SK-N-SH (cell line): ENCODE results near the gene GMCL1. TPM values are rescaled to one million over a fixed set of nuclear protein-coding genes. Genes with fewer than 3 reads are reported as not detected.

ENCODE experiments used
- CTCF ChIA-PET: fragments of 300-600, 350-600 bp; formaldehyde crosslinking; extraction: SDS; loops from one replicate; lab custom pipeline; 2021; lab: Yijun Ruan, JAX
- POLR2A ChIA-PET: fragments of 350-600 bp; sonication (Branson Sonifier 250); formaldehyde crosslinking; extraction: SDS; loops from one replicate; lab custom pipeline; 2020; ENCODE audit warnings: antibody characterized with exemption, inconsistent platforms; lab: Yijun Ruan, JAX
- DNase-seq: peaks from one replicate; pipeline ENCODE4 v3.0.0; 2012
- H2AFZ ChIP-seq: fragments of 200-600 bp; sonication (generic); 2 replicates; pipeline ENCODE4 v1.8.1; 2016; ENCODE audit warnings: antibody characterized with exemption, mild to moderate bottlenecking, low read depth
- H3F3A ChIP-seq: fragments of 200-600 bp; sonication (generic); replicated peaks from 2 replicates; pipeline ENCODE3; 2016; ENCODE audit warnings: antibody characterized with exemption, mild to moderate bottlenecking; ENCODE audit not compliant: insufficient read depth
- H3K27ac ChIP-seq, 2 experiments: fragments of 200-500 bp in 1 of 2; fragments of 200-600 bp in 1 of 2; sonication (Bioruptor generic) in 1 of 2; sonication (generic), shearing (Covaris generic) in 1 of 2; 2 replicates each; pipeline versions ENCODE4 v1.5.1 to v1.6.1; 2014 to 2016; ENCODE audit warnings: low read depth in 2 of 2, inconsistent platforms in 1 of 2, low read length in 1 of 2, mild to moderate bottlenecking in 1 of 2, mixed read lengths in 1 of 2
- H3K27me3 ChIP-seq: fragments of 200-600 bp; sonication (generic), shearing (Covaris generic); 2 replicates; pipeline ENCODE4 v1.6.1; 2016; ENCODE audit warnings: mixed run types; ENCODE audit not compliant: insufficient read depth
- H3K36me3 ChIP-seq, 2 experiments: fragments of 200-500 bp in 1 of 2; fragments of 200-600 bp in 1 of 2; sonication (Bioruptor generic) in 1 of 2; sonication (generic) in 1 of 2; replicated peaks in 1 of 2; 2 replicates each; pipeline versions ENCODE3 to v1.5.1; 2014 to 2016; ENCODE audit warnings: low read length in 1 of 2, mild to moderate bottlenecking in 1 of 2; ENCODE audit not compliant: insufficient read depth in 2 of 2, control insufficient read depth in 1 of 2
- H3K4me1 ChIP-seq, 2 experiments: fragments of 200-500 bp in 1 of 2; fragments of 200-600 bp in 1 of 2; sonication (Bioruptor generic) in 1 of 2; sonication (generic), shearing (Covaris generic) in 1 of 2; 2 replicates each; pipeline versions ENCODE4 v1.5.1 to v1.6.1; 2014 to 2016; ENCODE audit warnings: low read depth in 1 of 2, low read length in 1 of 2, mixed run types in 1 of 2; ENCODE audit not compliant: insufficient read depth in 2 of 2, control insufficient read depth in 1 of 2
- H3K4me2 ChIP-seq: fragments of 200-600 bp; sonication (generic), shearing (Covaris generic); 2 replicates; pipeline ENCODE4 v1.6.1; 2017; ENCODE audit warnings: mixed run types
- H3K4me3 ChIP-seq, 2 experiments: fragments of 200-500 bp in 1 of 2; fragments of 200-600 bp in 1 of 2; sonication (Bioruptor generic) in 1 of 2; sonication (generic), shearing (Covaris generic) in 1 of 2; 2 replicates each; pipeline versions ENCODE4 v1.5.1 to v1.8.1; 2014 to 2016; ENCODE audit warnings: low read depth in 2 of 2, inconsistent platforms in 1 of 2, low read length in 1 of 2, mild to moderate bottlenecking in 1 of 2, mixed read lengths in 1 of 2, moderate library complexity in 1 of 2
- H3K79me2 ChIP-seq: fragments of 200-600 bp; sonication (generic); 2 replicates; pipeline ENCODE4 v1.8.1; 2017; ENCODE audit warnings: mild to moderate bottlenecking; ENCODE audit not compliant: insufficient read depth
- H3K9ac ChIP-seq: fragments of 200-600 bp; sonication (generic); 2 replicates; pipeline ENCODE4 v1.6.1; 2017; ENCODE audit warnings: mixed run types
- H3K9me2 ChIP-seq: fragments of 200-600 bp; sonication (generic); 2 replicates; pipeline ENCODE4 v1.6.1; 2017; ENCODE audit warnings: mixed run types
- H3K9me3 ChIP-seq: fragments of 200-600 bp; sonication (generic); 2 replicates; pipeline ENCODE4 v1.6.1; 2017; ENCODE audit warnings: mixed run types, mild to moderate bottlenecking, moderate library complexity
- H4K20me1 ChIP-seq: fragments of 200-600 bp; sonication (generic); 2 replicates; pipeline ENCODE4 v1.6.1; 2017; ENCODE audit warnings: mild to moderate bottlenecking, mixed run types; ENCODE audit not compliant: insufficient read depth
- CHD2 ChIP-seq: fragments of 150-350 bp; IDR thresholded peaks from 2 replicates; pipeline ENCODE4 v1.6.1; 2018; ENCODE audit warnings: low read length; ENCODE audit not compliant: partially characterized antibody
- CTCF ChIP-seq: fragments of 200-600 bp; sonication (generic); IDR thresholded peaks from 2 replicates; pipeline ENCODE4 v1.6.1; 2017; ENCODE audit warnings: antibody characterized with exemption, mild to moderate bottlenecking, moderate library complexity
- FOSL2 ChIP-seq: IDR thresholded peaks from 2 replicates; pipeline ENCODE4 v1.4.0; 2012; ENCODE audit warnings: low read depth, mild to moderate bottlenecking, moderate library complexity, borderline replicate concordance
- FOXM1 ChIP-seq: IDR thresholded peaks from 2 replicates; pipeline ENCODE4 v1.4.0; 2012; ENCODE audit warnings: low read depth, mild to moderate bottlenecking
- IRF3 ChIP-seq: fragments of 150-350 bp; IDR thresholded peaks from 2 replicates; pipeline ENCODE4 v1.6.1; 2016; ENCODE audit warnings: mild to moderate bottlenecking, low read depth, low read length
- JUND ChIP-seq: IDR thresholded peaks from 2 replicates; pipeline ENCODE4 v1.4.0; 2012
- MEF2A ChIP-seq: IDR thresholded peaks from 2 replicates; pipeline ENCODE4 v1.4.0; 2012; ENCODE audit warnings: low read depth, borderline replicate concordance
- MXI1 ChIP-seq: IDR thresholded peaks from 2 replicates; pipeline ENCODE4 v1.6.1; 2012; ENCODE audit warnings: mild to moderate bottlenecking, low read depth, low read length, improper control_type of control experiment
- RAD21 ChIP-seq: IDR thresholded peaks from 2 replicates; pipeline ENCODE4 v1.6.1; 2012; ENCODE audit warnings: mild to moderate bottlenecking, low read length
- RCOR1 ChIP-seq: fragments of 150-350 bp; IDR thresholded peaks from 2 replicates; pipeline ENCODE4 v1.6.1; 2017; ENCODE audit warnings: antibody characterized with exemption, low read length
- RXRA ChIP-seq: IDR thresholded peaks from 2 replicates; pipeline ENCODE4 v1.4.0; 2012; ENCODE audit warnings: low read depth, mild to moderate bottlenecking, borderline replicate concordance
- SMC3 ChIP-seq: IDR thresholded peaks from 2 replicates; pipeline ENCODE4 v1.6.1; 2012; ENCODE audit warnings: low read depth, low read length, improper control_type of control experiment
- YY1 ChIP-seq: IDR thresholded peaks from 2 replicates; pipeline ENCODE4 v1.4.0; 2012; ENCODE audit warnings: low read depth, mild to moderate bottlenecking
- WGBS: methylation state at CpG from one replicate; pipeline ENCODE4 v1.1.6; 2017; ENCODE audit warnings: low lambda C conversion rate; 5-methylcytosine and 5-hydroxymethylcytosine counted together
- polyA plus RNA-seq, 3 experiments: library from polyadenylated mRNA; depleted of rRNA; stranded (reverse); fragments of >200 nt; gene quantifications; 2 replicates each; pipeline ENCODE4 v1.2.3, GENCODE V29; 2012
- TF ChIP-seq, protein P1 (sequence below): IDR thresholded peaks from 2 replicates; pipeline ENCODE4 v1.4.0; 2012; ENCODE audit warnings: low read depth, borderline replicate concordance

Gene GMCL1
- polyA plus RNA-seq, 1 of the 3 experiments (the other 2 are of a cell fraction): 6.2 TPM

DNA sequence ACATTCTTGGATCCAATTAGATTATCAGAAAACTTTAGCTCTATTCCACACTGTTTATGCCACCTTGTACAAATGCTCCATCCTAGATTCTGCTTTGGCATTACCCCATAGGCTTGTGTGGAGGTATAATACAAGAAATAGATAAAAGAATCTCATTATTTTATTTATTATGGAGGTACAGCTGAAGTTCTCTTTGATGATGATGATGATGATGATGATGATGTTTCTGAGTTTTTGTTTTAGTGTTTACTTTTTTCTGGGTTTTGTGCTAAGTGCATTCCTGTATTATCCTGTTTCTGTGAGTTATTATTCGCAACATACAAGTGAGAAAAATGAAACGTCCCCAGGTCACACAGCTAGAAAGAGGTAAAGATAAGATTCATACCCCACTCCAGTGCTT is 44.1 kb upstream of the GMCL1 start:
- CTCF ChIA-PET: interaction anchor here (0.8 to 1.5 kb wide), 2 partner anchors 31 to 61 kb away, joined by 3 to 6 read pairs; no protein-coding TSS in a partner anchor

More for the DNA sequence above, 44.1 kb upstream of the GMCL1 start:
- Histone ChIP-seq H3K79me2 (no peaks in the 10 kb centered on the region), H3K9me2 (no peaks in the 10 kb centered on the region), H3F3A (no peaks in the 10 kb centered on the region), H3K9me3 (no peaks in the 10 kb centered on the region), H3K4me1 (peaks cover 0 to 10% of the 10 kb centered on the region in 2 experiments; a peak in 3 of 4 replicates), H3K4me3 (no peak overlapping the region), H3K27me3 (no peaks in the 10 kb centered on the region), H2AFZ (no peak overlapping the region), H4K20me1 (no peaks in the 10 kb centered on the region), H3K36me3 (peaks cover 4 to 10% of the 10 kb centered on the region in 2 experiments), H3K9ac (no peak overlapping the region), H3K4me2 (no peak overlapping the region), H3K27ac (no peak overlapping the region)
- no peak for DNase-seq
- TF ChIP-seq CHD2 (no peak), RCOR1 (no peak), JUND (no peak), FOXM1 (no peak), CTCF (no peak), RAD21 (no peak), RXRA (no peak), IRF3 (no peak), FOSL2 (no peak), SMC3 (no peak), MXI1 (no peak), MEF2A (no peak), YY1 (no peak)
- TF ChIP-seq, protein P1, sequence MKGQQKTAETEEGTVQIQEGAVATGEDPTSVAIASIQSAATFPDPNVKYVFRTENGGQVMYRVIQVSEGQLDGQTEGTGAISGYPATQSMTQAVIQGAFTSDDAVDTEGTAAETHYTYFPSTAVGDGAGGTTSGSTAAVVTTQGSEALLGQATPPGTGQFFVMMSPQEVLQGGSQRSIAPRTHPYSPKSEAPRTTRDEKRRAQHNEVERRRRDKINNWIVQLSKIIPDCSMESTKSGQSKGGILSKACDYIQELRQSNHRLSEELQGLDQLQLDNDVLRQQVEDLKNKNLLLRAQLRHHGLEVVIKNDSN: no peak
- 93% methylated on average over 2 of the region's 2 CpGs for WGBS
- POLR2A ChIA-PET: no interaction called here
